ENCODE measurements around the gene PAX6. TPM values are rescaled to one million over a fixed set of nuclear protein-coding genes. Genes with fewer than 3 reads are reported as not detected.

PAX6 gene
- total RNA-seq, 1 donor from 2014 or later: 18.9 TPM

DNA sequence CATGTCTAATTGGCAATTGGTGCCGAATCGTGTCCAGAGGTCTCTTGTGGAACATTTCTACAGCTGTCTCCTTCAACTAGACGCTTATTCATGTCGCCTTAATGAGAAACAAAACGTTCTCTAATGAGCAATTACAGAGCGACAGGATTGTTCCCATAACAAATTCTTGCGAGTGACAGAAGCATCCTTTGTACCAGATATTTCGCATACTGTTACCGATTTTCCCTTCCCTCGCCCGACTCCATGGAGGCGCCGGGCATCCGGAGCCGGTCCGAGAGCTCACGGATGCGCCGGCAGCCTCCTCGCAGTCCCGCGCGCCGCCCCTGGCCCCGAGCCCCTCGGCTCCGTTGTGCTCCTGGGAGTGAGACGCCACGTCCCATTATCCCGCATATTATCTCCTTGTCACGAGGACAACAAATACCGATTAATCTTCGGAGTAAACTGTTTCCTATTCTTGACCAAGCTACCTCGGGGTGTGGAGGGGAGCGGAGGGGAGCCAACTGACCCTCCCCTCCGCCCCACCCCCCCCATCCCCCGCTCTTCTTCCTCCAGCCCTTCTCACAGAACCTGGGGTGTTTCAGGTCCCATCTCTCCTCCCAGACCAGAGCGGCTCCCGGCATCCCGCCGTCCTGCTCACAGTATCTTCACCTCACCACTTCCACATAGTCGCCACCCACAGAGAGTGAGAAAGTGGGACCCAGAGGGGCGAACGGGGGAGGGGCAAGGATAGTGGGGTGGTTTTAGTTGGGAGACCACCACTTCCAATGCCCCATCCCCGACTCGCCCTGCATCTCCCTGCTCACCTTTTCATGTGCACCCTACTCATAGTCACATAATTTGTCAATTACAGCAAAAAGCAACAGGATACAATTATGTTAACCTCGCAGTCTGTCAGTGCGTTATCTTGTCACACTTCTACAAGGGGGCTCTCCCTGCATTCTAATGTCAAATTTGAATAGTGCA lies 11.4 kb downstream of the PAX6 start:
- peaks cover 3% of the 10 kb centered on the region for H3K36me3 Mint-ChIP-seq
- no peak for DNase-seq (ENCODE audit: extremely low spot score, unreplicated experiment)
- peaks cover 99% of the 10 kb centered on the region for H3K27me3 Mint-ChIP-seq
- H3K27ac Mint-ChIP-seq: no peak overlapping the region
- H3K4me1 Mint-ChIP-seq (ENCODE audit: unreplicated experiment): peaks cover 20% of the 10 kb centered on the region
- H3K9me3 Mint-ChIP-seq: no peaks in the 10 kb centered on the region
- TF ChIP-seq, protein P1, sequence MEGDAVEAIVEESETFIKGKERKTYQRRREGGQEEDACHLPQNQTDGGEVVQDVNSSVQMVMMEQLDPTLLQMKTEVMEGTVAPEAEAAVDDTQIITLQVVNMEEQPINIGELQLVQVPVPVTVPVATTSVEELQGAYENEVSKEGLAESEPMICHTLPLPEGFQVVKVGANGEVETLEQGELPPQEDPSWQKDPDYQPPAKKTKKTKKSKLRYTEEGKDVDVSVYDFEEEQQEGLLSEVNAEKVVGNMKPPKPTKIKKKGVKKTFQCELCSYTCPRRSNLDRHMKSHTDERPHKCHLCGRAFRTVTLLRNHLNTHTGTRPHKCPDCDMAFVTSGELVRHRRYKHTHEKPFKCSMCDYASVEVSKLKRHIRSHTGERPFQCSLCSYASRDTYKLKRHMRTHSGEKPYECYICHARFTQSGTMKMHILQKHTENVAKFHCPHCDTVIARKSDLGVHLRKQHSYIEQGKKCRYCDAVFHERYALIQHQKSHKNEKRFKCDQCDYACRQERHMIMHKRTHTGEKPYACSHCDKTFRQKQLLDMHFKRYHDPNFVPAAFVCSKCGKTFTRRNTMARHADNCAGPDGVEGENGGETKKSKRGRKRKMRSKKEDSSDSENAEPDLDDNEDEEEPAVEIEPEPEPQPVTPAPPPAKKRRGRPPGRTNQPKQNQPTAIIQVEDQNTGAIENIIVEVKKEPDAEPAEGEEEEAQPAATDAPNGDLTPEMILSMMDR (conservative IDR thresholded peaks at IDR 0.05): no peak
- peak overlapping the region; percentile 76 for H3K4me3 Mint-ChIP-seq

DNA sequence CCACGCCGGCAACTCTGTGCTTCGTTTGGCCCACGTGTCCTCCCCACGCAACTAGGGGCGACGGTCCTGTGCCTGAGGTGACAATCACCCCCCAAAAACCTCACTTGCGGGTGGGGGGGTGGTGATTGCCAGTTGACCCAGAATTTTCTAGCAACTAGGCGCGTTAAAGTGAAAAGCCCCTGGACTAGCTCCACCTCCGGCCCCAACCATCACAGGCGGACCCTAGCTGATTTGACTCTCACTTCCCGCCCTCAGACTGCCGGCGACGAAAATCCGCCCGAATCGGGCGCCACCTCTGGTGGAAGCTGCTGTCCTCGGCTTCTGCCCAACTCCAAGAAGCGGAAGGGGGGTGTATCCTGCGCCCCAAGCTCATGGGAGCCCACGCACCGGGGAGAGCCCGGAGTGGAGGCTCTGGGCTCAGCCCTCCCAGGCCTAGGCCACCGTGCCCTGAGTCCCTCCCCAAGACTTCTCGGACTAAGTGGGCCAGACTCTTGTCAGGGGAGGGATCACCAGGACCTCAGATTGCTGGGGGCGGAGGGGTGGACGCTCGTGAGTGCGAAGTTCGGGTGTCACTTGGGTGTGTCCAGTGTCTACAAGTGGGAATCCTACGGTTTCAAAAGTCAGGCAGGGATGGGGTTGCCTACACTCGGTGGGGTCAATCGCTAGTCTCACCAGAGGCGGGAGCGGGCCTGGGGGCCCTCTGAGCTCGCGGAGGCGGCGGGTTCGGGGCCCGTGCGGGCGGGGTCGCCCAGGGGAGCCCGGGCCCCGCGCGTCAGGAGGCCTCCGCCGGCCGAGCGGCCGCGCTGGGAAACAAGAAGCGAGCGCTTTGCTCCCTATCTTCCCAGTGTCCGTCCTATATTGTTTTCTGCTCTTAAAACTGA lies 12.3 kb downstream of the PAX6 start:
- Mint-ChIP-seq H3K4me1 (ENCODE audit: unreplicated experiment) (peaks cover 12% of the 10 kb centered on the region), H3K27ac (no peak overlapping the region), H3K9me3 (no peaks in the 10 kb centered on the region), H3K36me3 (peaks cover 3% of the 10 kb centered on the region), H3K27me3 (peaks cover 99% of the 10 kb centered on the region), H3K4me3 (peak overlapping the region; percentile 69)
- DNase-seq (ENCODE audit: extremely low spot score, unreplicated experiment): peak; percentile 77
- TF ChIP-seq, protein P1 (conservative IDR thresholded peaks at IDR 0.05): peak; percentile 62

DNA sequence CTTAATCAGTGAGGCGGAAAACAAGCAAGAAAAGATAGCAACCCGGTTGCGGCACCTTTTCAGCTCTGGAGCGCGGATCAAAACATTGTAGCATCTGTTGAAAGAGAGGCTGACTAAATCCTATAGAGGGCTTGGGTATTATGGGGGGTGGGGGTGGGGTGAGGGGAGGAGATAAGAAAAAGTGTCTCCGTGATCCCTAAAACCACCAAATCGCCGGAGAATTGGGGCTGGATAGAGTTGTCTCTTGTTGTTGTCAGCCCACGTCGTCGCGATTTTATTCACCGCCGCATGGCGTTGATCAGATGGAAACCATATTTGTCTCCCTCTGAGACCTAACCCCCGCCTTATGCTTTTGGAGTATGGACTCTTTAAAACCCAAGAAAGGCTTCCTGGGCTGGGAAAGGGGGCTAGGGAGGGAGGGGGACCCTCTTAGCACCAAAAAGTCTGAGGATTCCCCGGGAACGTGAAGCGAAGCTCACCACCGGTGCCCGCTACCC lies 13.0 kb downstream of the PAX6 start:
- DNase-seq (ENCODE audit: extremely low spot score, unreplicated experiment): no peak
- Mint-ChIP-seq H3K27me3 (peaks cover 97% of the 10 kb centered on the region), H3K4me1 (ENCODE audit: unreplicated experiment) (peaks cover 12% of the 10 kb centered on the region), H3K9me3 (no peaks in the 10 kb centered on the region), H3K36me3 (peaks cover 3% of the 10 kb centered on the region), H3K4me3 (peak overlapping the region; percentile 79), H3K27ac (peak overlapping the region; percentile 34)
- TF ChIP-seq, protein P1 (conservative IDR thresholded peaks at IDR 0.05): no peak

DNA sequence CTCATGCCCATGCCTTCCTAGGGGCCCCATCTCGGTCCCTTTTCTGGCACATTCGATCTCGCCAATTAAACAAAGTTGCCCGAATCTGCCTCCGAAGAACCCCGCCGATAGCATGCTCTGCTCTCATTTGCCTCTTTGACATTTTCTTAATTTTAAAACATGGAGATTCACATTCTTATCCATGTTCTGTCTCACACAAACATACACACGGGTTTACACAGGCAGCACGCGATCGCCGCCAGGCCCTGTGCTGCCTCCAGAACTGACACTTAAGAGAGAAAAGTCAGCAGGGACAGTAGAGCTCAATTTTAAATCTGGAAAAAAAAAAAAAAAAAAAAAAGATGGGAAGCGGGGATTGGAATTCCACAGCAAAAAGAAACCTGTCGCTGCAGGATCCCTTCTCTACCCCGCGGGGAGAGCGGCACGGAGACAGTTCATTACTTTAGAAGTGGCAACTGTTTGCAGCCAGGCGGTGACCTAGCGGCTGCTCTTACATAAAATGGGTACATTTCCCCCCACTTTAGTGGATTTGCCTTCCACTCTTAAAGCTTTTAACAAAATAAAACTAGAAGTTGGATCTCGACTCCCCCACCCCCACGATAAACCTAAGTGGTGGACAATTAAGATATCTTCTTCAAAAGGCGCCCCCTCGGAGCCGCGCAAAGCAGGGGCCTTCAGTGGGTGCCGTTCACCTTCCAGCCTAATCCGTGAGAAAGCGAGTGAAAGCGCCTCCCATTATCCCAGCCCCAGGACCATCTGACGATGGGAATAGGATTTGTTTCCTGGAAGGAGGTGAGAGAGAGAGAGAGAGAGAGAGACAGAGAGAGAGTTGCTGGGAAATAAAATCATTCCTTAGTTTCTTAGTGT lies 13.7 kb downstream of the PAX6 start:
- DNase-seq (ENCODE audit: extremely low spot score, unreplicated experiment): no peak
- Mint-ChIP-seq H3K36me3 (peaks cover 3% of the 10 kb centered on the region), H3K9me3 (no peaks in the 10 kb centered on the region), H3K27me3 (peaks cover 97% of the 10 kb centered on the region), H3K4me3 (peak overlapping the region; percentile 79), H3K4me1 (ENCODE audit: unreplicated experiment) (peaks cover 12% of the 10 kb centered on the region), H3K27ac (peak overlapping the region; percentile 34)
- TF ChIP-seq, protein P1 (conservative IDR thresholded peaks at IDR 0.05): no peak

Measured in type B pancreatic cell (in vitro differentiated cells).